ENCODE measurements around the gene XRCC3.

DNA sequence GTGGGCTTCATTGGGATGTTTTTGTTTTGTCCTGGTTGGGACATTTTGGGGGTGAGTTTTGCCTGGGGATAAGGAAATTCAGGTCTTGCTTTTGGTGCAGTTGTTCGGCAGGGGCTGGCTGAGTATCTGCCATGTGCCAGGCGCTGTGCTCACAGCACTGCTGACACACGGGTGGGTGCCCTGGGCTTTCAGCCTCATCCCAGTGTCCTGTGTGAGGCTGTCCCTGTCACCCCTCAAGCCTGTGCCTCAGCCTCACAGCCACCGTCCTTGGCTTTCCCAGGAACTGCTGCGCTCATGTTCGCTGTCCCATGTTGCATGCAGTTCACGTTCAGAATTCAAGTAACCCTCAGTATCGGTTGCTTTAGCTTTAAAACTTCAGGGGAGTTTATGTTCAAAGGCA is 24.9 kb downstream of the XRCC3 start:
- TF ChIP-seq, protein P1, sequence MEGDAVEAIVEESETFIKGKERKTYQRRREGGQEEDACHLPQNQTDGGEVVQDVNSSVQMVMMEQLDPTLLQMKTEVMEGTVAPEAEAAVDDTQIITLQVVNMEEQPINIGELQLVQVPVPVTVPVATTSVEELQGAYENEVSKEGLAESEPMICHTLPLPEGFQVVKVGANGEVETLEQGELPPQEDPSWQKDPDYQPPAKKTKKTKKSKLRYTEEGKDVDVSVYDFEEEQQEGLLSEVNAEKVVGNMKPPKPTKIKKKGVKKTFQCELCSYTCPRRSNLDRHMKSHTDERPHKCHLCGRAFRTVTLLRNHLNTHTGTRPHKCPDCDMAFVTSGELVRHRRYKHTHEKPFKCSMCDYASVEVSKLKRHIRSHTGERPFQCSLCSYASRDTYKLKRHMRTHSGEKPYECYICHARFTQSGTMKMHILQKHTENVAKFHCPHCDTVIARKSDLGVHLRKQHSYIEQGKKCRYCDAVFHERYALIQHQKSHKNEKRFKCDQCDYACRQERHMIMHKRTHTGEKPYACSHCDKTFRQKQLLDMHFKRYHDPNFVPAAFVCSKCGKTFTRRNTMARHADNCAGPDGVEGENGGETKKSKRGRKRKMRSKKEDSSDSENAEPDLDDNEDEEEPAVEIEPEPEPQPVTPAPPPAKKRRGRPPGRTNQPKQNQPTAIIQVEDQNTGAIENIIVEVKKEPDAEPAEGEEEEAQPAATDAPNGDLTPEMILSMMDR (conservative IDR thresholded peaks at IDR 0.05; ENCODE audit: low read depth, low read length): no peak
- no peak for TF ChIP-seq EZH2phosphoT487 (IDR thresholded peaks at IDR 0.05; ENCODE audit: borderline replicate concordance, low read length)
